GM12891 (cell line): ENCODE data around the gene UNC13B.
"Not testable (repeated sequence)": the region's sequence is repeated elsewhere in the genome, so short reads cannot be mapped to it uniquely, and the experiment has no call there.

Experiments
- DNase-seq: peaks from one replicate; pipeline ENCODE4 v3.0.0; 2011; ENCODE audit warnings: low spot score; ENCODE audit not compliant: insufficient read length
- FAIRE-seq: peaks from 2 replicates; lab custom pipeline; 2011; peaks lifted over from hg19 to GRCh38; lab: Jason Lieb, UNC
- PAX5 ChIP-seq: IDR thresholded peaks from 2 replicates; pipeline ENCODE4 v1.6.1; 2011; ENCODE audit warnings: low read length, moderate library complexity, mild to moderate bottlenecking; ENCODE audit not compliant: insufficient read depth, severe bottlenecking
- POLR2A ChIP-seq: IDR thresholded peaks from 2 replicates; pipeline ENCODE4 v1.6.1; 2011; ENCODE audit warnings: low read depth, low read length, control low read depth
- POLR2AphosphoS5 ChIP-seq: IDR thresholded peaks from 2 replicates; pipeline ENCODE4 v1.6.1; 2011; ENCODE audit warnings: low read depth, low read length, control low read depth
- POU2F2 ChIP-seq: IDR thresholded peaks from 2 replicates; pipeline ENCODE4 v1.6.1; 2011; ENCODE audit warnings: low read depth, mild to moderate bottlenecking, control low read depth, low read length, moderate library complexity
- SPI1 ChIP-seq: IDR thresholded peaks from 2 replicates; pipeline ENCODE4 v1.6.1; 2011; ENCODE audit warnings: low read depth, low read length, control low read depth
- TAF1 ChIP-seq: IDR thresholded peaks from 2 replicates; pipeline ENCODE4 v1.6.1; 2011; ENCODE audit warnings: low read depth, low read length, control low read depth

The UNC13B gene

DNA sequence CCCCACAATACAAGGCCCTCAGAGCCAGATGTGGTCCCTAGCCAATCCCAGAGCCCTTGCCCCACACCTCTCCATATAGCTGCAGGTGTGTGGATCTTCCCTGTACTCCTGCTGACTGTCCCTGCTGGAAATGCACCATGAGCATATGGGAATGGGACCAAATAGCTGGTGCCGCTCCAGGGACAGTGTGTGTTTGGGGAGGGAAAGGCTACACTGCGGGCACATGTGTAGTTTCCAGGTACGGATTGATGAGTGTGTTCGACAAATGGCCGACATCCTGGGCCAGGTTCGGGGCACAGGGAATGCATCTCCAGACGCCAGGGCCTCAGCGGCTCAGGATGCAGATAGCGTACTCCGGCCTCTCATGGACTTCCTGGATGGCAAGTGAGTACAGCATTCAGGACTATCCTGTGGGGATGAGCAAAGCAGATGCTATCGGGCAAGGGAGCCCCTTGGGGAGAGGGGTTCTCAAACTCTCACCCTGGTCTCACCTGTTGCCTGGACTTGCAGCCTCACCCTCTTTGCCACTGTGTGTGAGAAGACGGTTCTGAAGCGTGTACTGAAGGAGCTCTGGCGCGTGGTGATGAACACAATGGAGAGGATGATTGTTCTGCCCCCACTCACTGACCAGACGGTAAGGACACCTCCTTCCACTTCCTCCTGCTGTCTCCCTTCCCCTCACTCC, 237.0 kb downstream of the UNC13B start:
- TF ChIP-seq POLR2AphosphoS5 (no peak), PAX5 (no peak), POLR2A (no peak), SPI1 (no peak), POU2F2 (no peak), TAF1 (no peak)
- FAIRE-seq (no peak), DNase-seq (no peak)

GRCh38 chr9:35404865-35405264, 243.1 kb downstream of the UNC13B start:
- TF ChIP-seq PAX5 (no peak), SPI1 (no peak), POLR2A (no peak), POU2F2 (no peak), POLR2AphosphoS5 (no peak), TAF1 (no peak)
- DNase-seq (no peak), FAIRE-seq (no peak)

- FAIRE-seq (no peak), DNase-seq (no peak)
- no peak for TF ChIP-seq SPI1
- TF ChIP-seq POU2F2, result no peak
- no peak for TF ChIP-seq POLR2A
These were observed 244.6 kb downstream of the UNC13B start for GRCh38 chr9:35406183-35406959.

GRCh38 chr9:35407846-35408245, 246.0 kb downstream of the UNC13B start:
- FAIRE-seq (no peak), DNase-seq (no peak)
- TF ChIP-seq PAX5 (no peak), POLR2A (no peak), POU2F2 (no peak), SPI1 (no peak), POLR2AphosphoS5 (no peak), TAF1 (no peak)

DNA sequence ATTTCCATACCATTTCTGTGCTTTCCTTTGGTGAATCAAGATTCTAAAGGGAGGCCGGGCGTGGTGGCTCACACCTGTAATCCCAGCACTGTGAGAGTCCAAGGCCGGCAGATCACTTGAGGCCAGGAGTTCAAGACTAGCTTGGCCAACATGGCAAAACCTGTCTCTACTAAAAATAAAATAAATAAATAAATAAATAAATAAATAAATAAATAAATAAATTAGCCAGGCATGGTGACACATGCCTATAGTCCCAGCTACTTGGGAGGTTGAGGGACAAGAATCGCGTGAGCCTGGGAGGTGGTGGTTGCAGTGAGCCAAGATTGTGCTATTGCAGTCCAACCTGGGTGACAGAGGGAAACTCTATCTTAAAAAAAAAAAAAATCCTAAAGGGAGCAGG, 247.6 kb downstream of the UNC13B start:
- DNase-seq, FAIRE-seq: not testable (repeated sequence)

- FAIRE-seq, result no peak
- DNase-seq, result no peak
- TF ChIP-seq POLR2A (no peak), TAF1 (no peak), PAX5 (no peak), SPI1 (no peak), POU2F2 (no peak), POLR2AphosphoS5 (no peak)
These were observed 253.1 kb downstream of the UNC13B start for GRCh38 chr9:35414889-35415288.

- FAIRE-seq (no peak), DNase-seq (no peak)
- TF ChIP-seq TAF1, result no peak
- no peak for TF ChIP-seq POLR2AphosphoS5
- no peak for TF ChIP-seq POU2F2
- TF ChIP-seq SPI1, result no peak
- TF ChIP-seq POLR2A, result no peak
- TF ChIP-seq PAX5, result no peak
These were observed 253.7 kb downstream of the UNC13B start for GRCh38 chr9:35415402-35416097.

DNA sequence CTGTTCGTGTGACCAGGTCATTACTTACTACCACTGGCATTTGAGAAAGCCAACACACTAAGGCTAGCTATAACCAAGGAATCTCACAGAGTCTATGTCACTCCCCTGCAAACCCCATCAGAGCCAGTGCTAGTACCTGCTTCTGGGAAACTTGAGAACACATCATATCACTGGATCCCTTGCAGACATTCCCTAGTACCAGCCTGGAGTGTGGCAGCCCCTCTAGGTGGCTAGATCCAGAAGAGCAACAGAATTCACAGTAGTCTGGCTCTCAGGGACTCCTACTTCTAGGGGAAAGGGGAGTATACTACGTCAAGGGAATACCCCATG, 254.3 kb downstream of the UNC13B start:
- DNase-seq (no peak), FAIRE-seq (no peak)

DNA sequence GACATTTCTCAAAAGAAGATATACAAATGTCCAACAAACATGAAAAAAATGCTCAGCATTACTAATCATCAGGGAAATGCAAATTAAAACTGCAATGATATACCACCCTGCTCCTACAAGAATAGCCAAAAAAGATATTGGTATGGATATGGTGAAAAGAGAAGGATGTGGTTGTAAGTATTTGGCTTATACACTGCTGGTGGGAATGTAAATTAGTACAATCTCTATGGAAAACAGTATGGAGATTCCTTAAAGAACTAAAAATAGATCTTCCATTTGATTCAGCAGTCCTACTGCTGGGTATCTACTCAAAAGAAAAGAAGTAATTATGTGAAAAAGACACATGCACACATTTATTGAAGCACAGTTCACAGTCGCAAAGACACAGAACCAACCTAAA, 260.5 kb downstream of the UNC13B start:
- TF ChIP-seq PAX5 (no peak), SPI1 (no peak), POLR2A (no peak), POU2F2 (no peak), TAF1 (no peak), POLR2AphosphoS5 (no peak)
- FAIRE-seq (no peak), DNase-seq (no peak)

More for the DNA sequence above, 254.3 kb downstream of the UNC13B start:
- TF ChIP-seq PAX5 (no peak), POLR2AphosphoS5 (no peak), POU2F2 (no peak), TAF1 (no peak), POLR2A (no peak), SPI1 (no peak)

- no peak for TF ChIP-seq POLR2AphosphoS5
- TF ChIP-seq POLR2A, result no peak
- no peak for TF ChIP-seq PAX5
- TF ChIP-seq POU2F2, result no peak
- no peak for TF ChIP-seq TAF1
- no peak for TF ChIP-seq SPI1
- FAIRE-seq (no peak), DNase-seq (no peak)
These were observed 260.9 kb downstream of the UNC13B start for GRCh38 chr9:35422753-35423152.
